GM18526 (cell line): ENCODE results near the gene TCEAL7.

Source experiments
- POLR2A ChIP-seq: IDR thresholded peaks from 3 replicates; pipeline ENCODE4 v1.6.1; 2011; ENCODE audit not compliant: insufficient read length; ENCODE audit errors: extremely low read depth

The TCEAL7 gene

DNA sequence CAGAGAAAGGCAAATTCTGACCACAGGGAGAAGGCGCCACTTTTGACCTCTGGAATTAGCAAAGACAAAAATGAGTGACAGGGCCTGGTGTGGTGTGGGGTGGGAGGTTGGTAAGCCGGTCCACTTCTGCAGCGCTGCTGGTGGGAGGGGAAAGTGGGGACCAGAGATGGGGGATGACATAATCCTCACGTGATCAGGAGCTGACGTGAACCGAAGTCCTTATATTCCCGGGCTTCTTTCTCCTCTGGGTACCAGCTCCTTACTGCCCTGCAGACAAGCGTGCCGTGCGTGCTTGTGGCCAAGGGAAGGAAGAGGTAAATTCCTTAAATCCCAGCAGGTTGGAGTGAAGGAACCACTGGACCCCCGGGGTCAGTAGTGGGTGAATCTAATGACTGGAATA lies at the start of gene TCEAL7:
Gene TCEAL7 (plus strand): TSS at position 249 of the 400 bp plus-strand sequence. CDS start 1,165 bp downstream, outside the sequence.
- TF ChIP-seq POLR2A: no peak

GRCh38 chrX:103293118-103293517 lies 36.9 kb upstream of the TCEAL7 start:
- TF ChIP-seq POLR2A: no peak

GRCh38 chrX:103304705-103305104 lies 25.3 kb upstream of the TCEAL7 start:
- TF ChIP-seq POLR2A: no peak

DNA sequence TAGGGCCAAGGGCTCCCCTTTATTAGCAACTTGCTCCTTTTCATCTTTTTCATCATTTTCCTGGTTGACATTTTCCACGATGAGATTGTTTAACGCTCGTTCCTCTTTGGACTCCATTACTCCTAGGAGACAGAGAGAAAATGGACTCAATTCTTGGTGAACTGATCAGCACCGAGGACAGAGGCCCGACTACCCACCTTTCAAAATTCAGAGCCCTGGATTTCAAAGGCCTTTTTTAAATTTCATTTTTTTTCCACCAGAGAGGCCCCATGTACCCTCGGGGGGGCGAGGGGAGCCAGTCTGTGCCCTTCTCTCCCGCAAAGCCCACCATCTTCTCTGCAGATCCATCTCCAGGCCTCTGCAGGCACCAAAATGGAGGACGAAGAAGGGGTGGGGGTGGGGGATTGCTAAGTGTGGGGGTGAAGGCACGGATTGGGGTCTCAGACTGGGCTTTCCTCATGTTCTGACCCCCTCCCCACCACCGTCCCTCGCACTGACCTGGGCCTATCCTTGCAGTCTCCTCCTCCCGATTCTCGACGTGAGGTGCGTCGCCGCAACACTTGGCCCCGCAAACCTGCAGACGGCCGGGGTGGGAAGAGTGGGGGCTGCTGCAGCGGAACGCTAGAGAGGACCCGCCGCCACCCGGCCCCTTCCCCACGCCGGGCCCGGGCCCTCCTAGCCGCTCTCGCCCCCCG lies 20.0 kb upstream of the TCEAL7 start:
- TF ChIP-seq POLR2A: no peak

DNA sequence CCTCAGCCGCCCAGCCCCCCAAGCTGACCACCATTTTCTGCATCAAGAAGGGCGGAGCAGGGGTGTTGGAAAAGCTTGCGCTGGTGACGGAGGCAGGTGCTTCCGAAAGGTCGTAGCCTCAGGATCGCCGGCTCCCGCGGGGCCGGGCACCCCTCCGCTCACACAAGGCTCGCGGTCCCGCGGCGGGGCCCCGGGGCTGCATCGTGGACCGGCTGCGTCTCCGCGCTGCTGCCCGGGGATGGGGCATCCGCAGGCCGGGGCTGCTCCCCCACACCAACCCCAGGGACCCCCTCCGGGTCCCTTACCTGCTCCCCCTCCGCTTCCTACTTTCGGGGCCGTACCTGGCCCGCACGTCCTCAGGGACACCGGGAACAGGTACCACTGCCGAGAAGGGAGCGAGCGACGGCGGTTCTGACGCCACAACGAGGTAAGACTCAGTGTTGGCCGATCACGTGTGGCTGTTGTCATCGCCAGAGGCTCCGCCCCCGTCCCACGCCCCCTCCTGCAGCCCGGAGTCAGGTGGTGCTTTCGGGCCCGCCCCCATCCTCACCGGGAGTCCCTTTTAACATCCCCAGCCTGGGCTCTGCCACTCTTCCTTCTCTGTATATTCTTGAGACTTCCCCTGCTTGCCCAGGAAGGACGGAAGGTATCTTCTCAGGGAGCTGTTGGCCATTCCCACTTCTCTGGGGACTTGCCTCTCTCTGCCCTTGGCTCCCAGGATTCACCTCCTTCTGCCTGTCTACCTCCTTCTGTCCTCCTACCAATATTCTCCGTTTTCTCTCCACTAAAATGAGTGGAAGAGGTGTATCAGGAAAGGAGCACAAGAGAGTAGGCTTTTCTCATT lies 19.3 kb upstream of the TCEAL7 start, which contains the start of gene BEX2:
Gene BEX2 (minus strand): TSS at position 436 of the 844 bp plus-strand sequence. CDS start 1,014 bp downstream, outside the sequence.
- no peak for TF ChIP-seq POLR2A

GRCh38 chrX:103311399-103311780 lies 18.6 kb upstream of the TCEAL7 start:
- TF ChIP-seq POLR2A: no peak

- no peak for TF ChIP-seq POLR2A
These were observed 746 bp downstream of the TCEAL7 start for GRCh38 chrX:103330681-103331288.

- TF ChIP-seq POLR2A: no peak
These were observed 8.6 kb downstream of the TCEAL7 start for GRCh38 chrX:103338663-103339062.

- TF ChIP-seq POLR2A: no peak
These were observed 13.1 kb downstream of the TCEAL7 start for GRCh38 chrX:103343105-103343504.

DNA sequence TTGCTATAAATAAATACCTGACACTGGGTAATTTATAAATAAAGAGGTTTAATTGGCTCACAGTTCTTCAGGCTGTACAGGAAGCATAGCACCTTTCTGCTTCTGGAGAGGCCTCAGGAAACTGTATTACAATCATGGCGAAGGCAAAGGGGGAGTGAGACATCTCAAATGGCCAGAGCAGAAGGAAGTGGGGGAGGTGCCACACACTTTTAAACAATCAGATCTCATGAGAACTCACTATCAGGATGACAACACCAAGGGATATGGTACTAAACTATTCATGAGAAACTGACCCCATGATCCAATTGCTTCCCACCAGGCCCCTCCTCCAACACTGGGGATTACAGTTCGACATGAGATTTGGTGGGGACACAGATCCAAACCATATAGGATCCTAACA lies 14.6 kb downstream of the TCEAL7 start:
- TF ChIP-seq POLR2A: no peak

- no peak for TF ChIP-seq POLR2A
These were observed 17.8 kb downstream of the TCEAL7 start for GRCh38 chrX:103347682-103348397.

DNA sequence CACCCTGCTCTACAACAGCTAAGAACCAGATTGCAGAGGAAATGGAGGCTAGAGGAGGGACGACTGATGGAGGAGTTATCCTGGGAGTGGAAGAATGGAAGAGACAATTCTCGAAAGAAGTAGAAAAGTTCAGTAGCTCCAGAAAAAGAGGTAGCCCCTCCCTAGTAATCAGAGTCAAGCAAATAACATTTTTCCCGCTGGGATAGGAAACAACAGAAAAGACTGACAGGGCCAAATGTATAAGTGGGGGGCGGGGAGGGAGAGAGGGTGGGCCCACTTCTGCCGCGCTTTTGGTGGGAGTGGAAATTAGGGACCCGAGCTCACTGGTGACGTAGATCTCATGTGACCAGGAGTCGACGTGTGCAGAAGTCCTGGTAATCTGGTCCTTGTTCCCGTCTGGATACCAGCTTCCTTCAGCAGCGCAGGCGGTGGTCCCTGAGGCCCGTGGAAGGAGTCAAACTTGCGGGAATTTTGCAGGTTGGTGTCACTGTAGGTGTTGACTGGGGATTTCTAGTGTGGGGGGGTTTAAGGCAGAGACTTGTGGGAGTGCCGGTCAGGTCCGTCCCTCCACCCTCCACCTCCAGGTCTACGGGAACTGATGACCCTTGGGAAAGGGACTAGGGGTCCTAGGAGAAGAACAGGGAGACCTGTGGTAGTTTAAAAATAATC lies 26.2 kb downstream of the TCEAL7 start, which contains the start of gene TCEAL9:
Gene TCEAL9 (plus strand): TSS at position 377 of the 669 bp plus-strand sequence. CDS start 1,179 bp downstream, outside the sequence.
- no peak for TF ChIP-seq POLR2A

DNA sequence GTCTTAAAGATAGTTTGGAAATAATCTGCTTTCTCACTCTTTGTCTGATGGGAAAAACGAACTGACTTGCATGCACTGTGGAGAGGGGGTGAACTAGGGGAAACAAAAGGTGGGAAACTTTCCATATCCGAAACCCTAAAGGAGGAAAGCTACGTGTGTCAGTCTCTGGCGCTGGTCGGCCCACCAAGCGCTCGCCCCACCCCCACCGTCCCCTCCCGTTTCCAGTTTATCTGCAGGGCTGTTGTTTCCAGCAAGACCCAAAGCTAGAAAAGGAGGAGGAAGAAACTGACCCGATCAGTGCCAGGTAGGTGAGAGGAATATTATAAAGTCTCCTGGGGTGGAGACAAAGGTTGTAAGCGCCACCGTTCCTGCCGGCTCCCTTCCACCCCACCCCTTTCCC lies 26.8 kb downstream of the TCEAL7 start:
- TF ChIP-seq POLR2A: no peak

DNA sequence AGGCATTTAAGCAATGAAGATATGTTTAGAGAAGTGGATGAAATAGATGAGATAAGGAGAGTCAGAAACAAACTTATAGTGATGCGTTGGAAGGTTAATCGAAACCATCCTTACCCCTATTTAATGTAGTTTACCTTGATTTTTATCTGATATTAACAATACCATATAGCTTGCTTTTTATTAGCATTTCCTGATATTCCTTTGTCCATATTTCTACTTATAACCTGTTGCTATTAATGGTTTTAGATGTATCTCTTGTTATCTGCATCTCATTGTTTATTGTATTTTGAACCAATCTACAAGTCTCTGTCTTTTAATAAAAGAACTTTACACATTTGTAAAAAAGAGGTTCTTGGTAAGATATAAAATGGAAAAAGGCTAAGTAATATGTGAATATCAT lies 27.8 kb downstream of the TCEAL7 start:
- no peak for TF ChIP-seq POLR2A
